H9 (cell line): Measurements from ENCODE around the gene TK2. TPM values are rescaled to one million over a fixed set of nuclear protein-coding genes. Genes with fewer than 3 reads are reported as not detected.

Experiments
- DNase-seq: peaks from one replicate; pipeline ENCODE4 v3.0.0-alpha.2; 2017
- H2AFZ ChIP-seq: one replicate; pipeline ENCODE4 v1.6.1; 2013; ENCODE audit warnings: mild to moderate bottlenecking, low read length, control low read depth, moderate library complexity
- H2AK5ac ChIP-seq: 2 replicates; pipeline ENCODE4 v1.6.1; 2013; ENCODE audit warnings: low read length, control low read depth, mixed read lengths; ENCODE audit not compliant: insufficient read length
- H2BK120ac ChIP-seq: one replicate; pipeline ENCODE4 v1.6.1; 2013; ENCODE audit warnings: low read depth, mild to moderate bottlenecking, low read length, control low read depth, inconsistent platforms; ENCODE audit not compliant: poor library complexity, severe bottlenecking
- H2BK12ac ChIP-seq: 2 replicates; pipeline ENCODE4 v1.6.1; 2013; ENCODE audit warnings: low read length, control low read depth, mixed read lengths, low read depth; ENCODE audit not compliant: insufficient read length
- H2BK15ac ChIP-seq: 2 replicates; pipeline ENCODE4 v1.6.1; 2013; ENCODE audit warnings: low read depth, low read length, control low read depth
- H2BK20ac ChIP-seq: one replicate; pipeline ENCODE4 v1.6.1; 2013; ENCODE audit warnings: low read depth, mild to moderate bottlenecking, low read length, control low read depth, inconsistent platforms; ENCODE audit not compliant: poor library complexity, severe bottlenecking
- H2BK5ac ChIP-seq: 2 replicates; pipeline ENCODE4 v1.6.1; 2013; ENCODE audit warnings: low read length, control low read depth, mixed read lengths; ENCODE audit not compliant: insufficient read length
- H3K14ac ChIP-seq: 2 replicates; pipeline ENCODE4 v1.6.1; 2013; ENCODE audit warnings: low read length, control low read depth; ENCODE audit not compliant: insufficient read depth
- H3K18ac ChIP-seq: 2 replicates; pipeline ENCODE4 v1.6.1; 2013; ENCODE audit warnings: low read depth, mild to moderate bottlenecking, mixed read lengths, low read length, control low read depth; ENCODE audit not compliant: insufficient read length
- H3K23ac ChIP-seq: 2 replicates; pipeline ENCODE4 v1.6.1; 2013; ENCODE audit warnings: low read length, control low read depth, mixed read lengths, low read depth; ENCODE audit not compliant: insufficient read length
- H3K23me2 ChIP-seq: 2 replicates; pipeline ENCODE4 v1.6.1; 2013; ENCODE audit warnings: low read depth, mild to moderate bottlenecking, mixed read lengths, low read length, control low read depth; ENCODE audit not compliant: insufficient read length, poor library complexity, severe bottlenecking
- H3K27ac ChIP-seq: 2 replicates; pipeline ENCODE4 v1.5.1; 2013; ENCODE audit warnings: low read length, control low read depth, mixed read lengths, low read depth; ENCODE audit not compliant: insufficient read length
- H3K27me3 ChIP-seq: 2 replicates; pipeline ENCODE4 v1.6.1; 2013; ENCODE audit warnings: low read length, control low read depth, inconsistent platforms; ENCODE audit not compliant: insufficient read depth
- H3K4ac ChIP-seq: 2 replicates; pipeline ENCODE4 v1.6.1; 2013; ENCODE audit warnings: low read depth, mild to moderate bottlenecking, control low read depth, inconsistent platforms, low read length, moderate library complexity
- H3K4me1 ChIP-seq: 2 replicates; pipeline ENCODE4 v1.6.1; 2013; ENCODE audit warnings: low read length, control low read depth, inconsistent platforms; ENCODE audit not compliant: insufficient read depth
- H3K4me2 ChIP-seq: 2 replicates; pipeline ENCODE4 v1.6.1; 2013; ENCODE audit warnings: low read length, control low read depth, mixed read lengths; ENCODE audit not compliant: insufficient read length, insufficient read depth
- H3K56ac ChIP-seq: 2 replicates; pipeline ENCODE4 v1.6.1; 2013; ENCODE audit warnings: low read depth, mild to moderate bottlenecking, mixed read lengths, low read length, control low read depth; ENCODE audit not compliant: insufficient read length
- H3K79me1 ChIP-seq: 2 replicates; pipeline ENCODE4 v1.6.1; 2013; ENCODE audit warnings: low read depth, mild to moderate bottlenecking, moderate library complexity, low read length, control low read depth, inconsistent platforms; ENCODE audit not compliant: insufficient read depth, poor library complexity, severe bottlenecking
- H3K79me2 ChIP-seq: 2 replicates; pipeline ENCODE4 v1.6.1; 2013; ENCODE audit warnings: low read length, control low read depth, inconsistent platforms; ENCODE audit not compliant: insufficient read depth
- H3K9ac ChIP-seq: 2 replicates; pipeline ENCODE4 v1.6.1; 2013; ENCODE audit warnings: low read length, control low read depth, mixed read lengths; ENCODE audit not compliant: insufficient read length; ENCODE audit errors: extremely low read depth
- H3K9me3 ChIP-seq: one replicate; pipeline ENCODE4 v1.6.1; 2013; ENCODE audit warnings: low read depth, low read length, inconsistent platforms; ENCODE audit not compliant: control insufficient read depth
- H3T11ph ChIP-seq: one replicate; pipeline ENCODE4 v1.6.1; 2013; ENCODE audit warnings: mild to moderate bottlenecking, low read length, control low read depth, inconsistent platforms
- H4K20me1 ChIP-seq: one replicate; pipeline ENCODE4 v1.6.1; 2013; ENCODE audit not compliant: control insufficient read depth, insufficient read length, insufficient read depth
- H4K5ac ChIP-seq: 2 replicates; pipeline ENCODE4 v1.6.1; 2013; ENCODE audit warnings: low read depth, mild to moderate bottlenecking, mixed read lengths, low read length, control low read depth; ENCODE audit not compliant: insufficient read length
- H4K8ac ChIP-seq: replicated peaks from 2 replicates; pipeline ENCODE4 v1.6.1; 2013; ENCODE audit warnings: low read length, control low read depth, mixed read lengths, low read depth; ENCODE audit not compliant: insufficient read length
- H4K91ac ChIP-seq: 2 replicates; pipeline ENCODE4 v1.6.1; 2013; ENCODE audit warnings: low read depth, mild to moderate bottlenecking, moderate library complexity, mixed read lengths, low read length, control low read depth; ENCODE audit not compliant: insufficient read length
- H3K27ac Mint-ChIP-seq, 3 experiments: 2 replicates in 2 of 3; 3 replicates in 1 of 3; pipeline ENCODE4 v1.8.0; 2020 to 2021; ENCODE audit warnings: mixed read lengths in 3 of 3, mild to moderate bottlenecking in 1 of 3, moderate library complexity in 1 of 3
- H3K27me3 Mint-ChIP-seq: 2 replicates; pipeline ENCODE4 v1.8.0; 2021; ENCODE audit warnings: low read depth, mild to moderate bottlenecking, moderate library complexity, mixed read lengths
- H3K36me3 Mint-ChIP-seq, 3 experiments: 2 replicates in 2 of 3; 3 replicates in 1 of 3; pipeline ENCODE4 v1.8.0; 2020 to 2021; ENCODE audit warnings: low read depth in 3 of 3, mixed read lengths in 3 of 3; ENCODE audit not compliant: insufficient read depth in 1 of 3
- H3K4me1 Mint-ChIP-seq, 2 experiments: 2 replicates each; pipeline ENCODE4 v1.8.0; 2020; ENCODE audit warnings: mixed read lengths in 2 of 2
- H3K4me3 Mint-ChIP-seq, 2 experiments: 2 replicates in 1 of 2; 3 replicates in 1 of 2; pipeline ENCODE4 v1.8.0; 2020 to 2021; ENCODE audit warnings: mild to moderate bottlenecking in 2 of 2, mixed read lengths in 2 of 2, moderate library complexity in 1 of 2
- H3K9me3 Mint-ChIP-seq, 2 experiments: 2 replicates in 1 of 2; 3 replicates in 1 of 2; pipeline ENCODE4 v1.8.0; 2020; ENCODE audit warnings: mild to moderate bottlenecking in 2 of 2, mixed read lengths in 2 of 2, moderate library complexity in 1 of 2
- CTCF ChIP-seq: fragments of 200-600 bp; sonication (generic); conservative IDR thresholded peaks from 3 replicates; pipeline ENCODE4 v1.8.0; 2021; ENCODE audit warnings: antibody characterized with exemption, mild to moderate bottlenecking
- WGBS: extraction: QIAGEN DNeasy Blood & Tissue Kit; methylation state at CpG from one replicate; pipeline ENCODE4 v1.1.7; 2013; ENCODE audit warnings: missing lambda C conversion rate, low lambda C conversion rate, mixed read lengths; ENCODE audit not compliant: insufficient read length; ENCODE audit errors: extremely low coverage; 5-methylcytosine and 5-hydroxymethylcytosine counted together
- total RNA-seq: library from RNA; stranded (reverse); gene quantifications from 2 replicates; pipeline ENCODE4 v1.2.1, GENCODE V29; 2021

The TK2 gene
- total RNA-seq, 1 experiment from 2014 or later = 5.2 TPM

GRCh38 chr16:66489818-66490217 lies 60.1 kb downstream of the TK2 start:
- Histone ChIP-seq H3K27ac (no peak overlapping the region), H2BK15ac (no peak overlapping the region), H3T11ph (no peak overlapping the region), H3K14ac (no peak overlapping the region), H3K79me2 (no peaks in the 10 kb centered on the region), H3K4me2 (no peak overlapping the region), H2BK5ac (no peak overlapping the region), H4K91ac (no peak overlapping the region), H3K18ac (no peak overlapping the region), H3K9me3 (no peaks in the 10 kb centered on the region), H4K5ac (no peak overlapping the region), H3K4ac (no peak overlapping the region), H4K8ac (no peak overlapping the region), H4K20me1 (no peaks in the 10 kb centered on the region), H3K79me1 (no peaks in the 10 kb centered on the region), H3K23me2 (no peaks in the 10 kb centered on the region), H3K23ac (no peak overlapping the region), H2AFZ (no peak overlapping the region), H2BK20ac (no peak overlapping the region), H3K56ac (no peak overlapping the region), H2BK12ac (no peak overlapping the region), H3K27me3 (no peaks in the 10 kb centered on the region), H2BK120ac (no peak overlapping the region), H3K4me1 (no peaks in the 10 kb centered on the region), H2AK5ac (no peak overlapping the region), H3K9ac (no peak overlapping the region)
- H3K4me3 Mint-ChIP-seq = no peak overlapping the region
- peak overlapping the region in 1 of 3 experiments; percentile 69; a peak in 1 of 7 replicates for H3K27ac Mint-ChIP-seq
- no peak for DNase-seq
- no peaks in the 10 kb centered on the region; the same call in none of the 2 replicates for H3K27me3 Mint-ChIP-seq
- peaks cover 0 to 10% (median 2%) of the 10 kb centered on the region in 3 experiments; a peak in 3 of 7 replicates for H3K36me3 Mint-ChIP-seq
- peaks cover 3 to 7% of the 10 kb centered on the region in 2 experiments for H3K4me1 Mint-ChIP-seq
- no peak for TF ChIP-seq CTCF
- WGBS = no CpG with 5 or more reads among the region's 5 CpGs
- peaks cover 5 to 6% of the 10 kb centered on the region in 2 experiments; a peak in 4 of 5 replicates for H3K9me3 Mint-ChIP-seq
